ENCODE data around the gene ADARB1.

ADARB1 gene

DNA sequence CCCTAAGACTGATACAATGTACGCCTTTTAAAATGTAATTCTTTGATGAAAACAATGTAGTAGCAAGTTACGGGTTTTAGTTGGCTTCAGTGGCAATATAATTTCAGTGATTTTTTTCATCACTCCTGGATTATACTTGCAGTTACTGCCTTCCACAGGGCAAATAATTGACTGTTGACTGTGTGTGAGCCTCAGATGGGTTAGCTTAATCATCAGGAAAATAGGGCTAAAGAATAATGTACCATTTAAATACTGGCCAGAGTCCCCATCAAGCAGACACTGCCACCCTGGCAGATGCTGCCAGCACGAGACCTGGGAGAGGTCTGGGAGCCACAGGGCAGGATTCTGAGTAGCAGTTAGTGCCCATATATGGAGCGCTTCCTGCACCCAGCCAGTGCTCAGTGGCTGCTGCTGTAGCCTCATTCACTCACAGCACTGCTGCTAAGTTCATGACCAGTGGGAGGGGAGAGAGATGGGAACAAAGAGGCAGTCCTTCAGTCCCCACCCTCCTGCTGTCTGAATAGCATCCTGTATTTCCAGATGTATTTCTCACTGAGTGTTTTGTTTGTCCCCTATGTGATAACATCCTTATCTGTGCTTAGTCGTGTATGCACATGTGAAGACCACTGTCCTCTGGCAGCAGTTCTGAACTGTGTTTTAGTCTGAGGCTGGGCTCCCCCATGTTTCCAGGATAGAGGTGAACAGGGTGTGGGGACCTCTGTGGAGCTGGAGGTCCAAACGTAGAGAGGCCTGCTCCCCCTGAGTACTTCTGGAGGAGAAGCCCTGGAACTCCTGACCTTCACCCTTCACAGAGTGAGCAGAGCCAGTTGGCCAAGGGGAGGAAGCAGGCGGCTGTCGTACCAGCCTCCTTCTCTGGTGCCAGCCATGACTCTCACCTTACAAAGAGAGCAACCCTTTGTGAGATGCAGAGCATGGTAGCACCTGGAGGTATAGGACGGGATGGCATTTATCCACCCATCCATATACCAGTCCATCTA lies 80.4 kb downstream of the ADARB1 start:
- peak; percentile 13 for DNase-seq

DNA sequence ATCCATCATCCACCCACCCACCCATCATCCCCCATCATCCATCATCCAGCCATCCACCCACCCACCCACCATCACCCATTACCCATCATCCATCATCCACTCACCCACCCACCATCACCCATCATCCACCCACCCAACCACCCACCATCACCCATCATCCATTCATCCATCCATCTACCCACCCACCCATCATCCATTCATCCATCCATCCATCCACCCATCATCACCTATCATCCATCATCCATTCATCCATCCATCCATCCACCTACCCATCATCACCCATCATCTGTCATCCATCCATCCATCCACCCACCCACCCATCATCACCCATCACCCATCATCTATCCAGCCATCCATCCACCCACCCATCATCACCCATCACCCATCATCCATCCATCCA lies 81.5 kb downstream of the ADARB1 start:
- DNase-seq, result no peak

DNA sequence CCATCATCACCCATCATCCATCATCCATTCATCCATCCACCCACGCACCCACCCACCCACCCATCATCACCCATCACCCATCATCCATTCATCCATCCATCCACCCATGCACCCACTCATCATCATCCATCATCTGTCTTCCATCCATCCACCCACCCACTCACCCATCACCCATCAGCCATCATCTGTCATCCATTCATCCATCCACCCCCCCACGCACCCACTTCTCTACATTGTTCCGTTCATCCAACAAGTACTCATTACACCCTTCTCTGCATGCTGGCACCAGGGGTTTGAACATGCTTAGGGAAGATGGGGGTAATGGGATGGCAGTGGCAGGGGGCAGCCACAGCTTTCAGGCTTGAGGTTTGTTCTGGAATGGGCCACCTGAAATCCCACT lies 82.1 kb downstream of the ADARB1 start:
- no peak for DNase-seq

DNA sequence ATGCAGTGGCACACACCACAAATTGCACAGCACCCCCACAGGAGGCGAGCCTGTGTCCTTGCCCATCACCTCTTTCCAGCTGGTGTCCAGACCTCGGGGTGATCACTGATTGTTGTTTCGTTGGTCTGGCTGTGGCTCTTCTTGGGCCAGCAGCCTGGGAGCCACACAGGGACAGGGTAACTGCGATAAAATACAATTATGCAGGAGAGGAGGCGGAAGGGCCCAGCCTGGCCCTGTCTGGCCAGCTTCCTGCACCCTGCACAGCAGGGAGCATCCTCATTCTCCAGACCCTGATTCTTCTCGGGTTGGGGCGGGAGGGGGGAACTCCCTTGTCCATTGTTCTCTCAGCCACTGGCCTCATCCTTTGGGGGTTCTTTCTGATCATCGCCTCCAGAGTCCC lies 83.6 kb downstream of the ADARB1 start:
- DNase-seq, result no peak

DNA sequence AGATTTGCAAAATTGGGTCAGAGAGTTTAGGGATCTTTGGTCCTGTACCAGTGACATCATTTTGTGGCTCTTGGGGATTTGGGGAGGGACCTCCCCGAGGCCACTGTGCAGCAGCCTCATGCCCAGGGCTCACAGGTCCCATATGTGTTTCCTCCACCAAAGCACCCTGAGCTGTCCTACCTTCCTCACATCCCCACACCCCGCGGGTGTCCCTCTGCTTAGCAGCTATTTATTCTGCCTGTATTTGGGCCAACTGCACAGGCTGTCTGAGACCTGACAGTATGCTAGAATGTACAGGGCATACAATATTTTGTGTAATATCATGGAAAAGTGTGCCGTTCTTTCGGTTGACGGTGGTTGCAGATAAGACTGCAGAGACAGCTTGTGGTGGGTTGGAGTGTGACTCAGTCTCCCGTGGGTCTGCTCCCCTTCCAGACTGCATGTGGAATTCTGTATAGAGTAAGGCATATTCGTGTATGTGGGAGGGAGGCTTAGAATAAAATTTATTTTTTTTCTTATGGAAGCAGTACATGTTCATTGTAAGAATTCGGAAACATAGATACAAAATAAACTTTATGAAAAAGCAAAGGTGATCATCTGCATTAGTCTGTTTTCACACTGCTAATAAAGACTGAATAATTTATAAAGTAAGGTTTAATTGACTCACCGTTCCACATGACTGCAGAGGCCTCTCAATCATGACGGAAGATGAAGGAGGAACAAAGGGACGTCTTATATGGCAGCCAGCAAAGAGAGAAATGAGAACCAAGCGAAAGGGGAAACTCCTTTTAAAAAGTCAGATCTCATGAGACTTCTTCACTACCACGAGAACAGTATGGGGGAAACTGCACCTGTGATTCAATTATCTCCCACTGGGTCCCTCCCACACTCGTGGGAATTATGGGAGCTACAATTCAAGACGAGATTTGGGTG lies 84.4 kb downstream of the ADARB1 start:
- no peak for DNase-seq

DNA sequence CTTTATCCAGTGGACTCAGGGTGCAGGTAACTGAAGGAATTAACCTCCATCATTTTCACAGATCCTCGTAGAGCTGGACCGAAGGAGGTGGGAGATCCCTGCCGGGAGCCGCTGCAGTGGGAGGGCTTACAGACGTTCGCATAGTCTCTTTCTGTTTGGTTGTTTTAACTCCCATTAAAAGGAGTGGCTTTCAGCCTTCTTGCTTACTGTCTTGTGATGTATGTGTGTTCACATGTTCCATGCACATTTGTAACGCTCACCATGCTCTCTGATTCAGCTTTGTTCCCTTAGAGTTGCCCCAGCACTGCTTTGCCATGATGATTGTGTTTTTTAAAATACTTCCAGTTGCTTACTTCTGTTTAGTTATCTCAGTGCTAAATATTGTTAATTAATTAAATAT lies 85.8 kb downstream of the ADARB1 start:
- no peak for DNase-seq

DNA sequence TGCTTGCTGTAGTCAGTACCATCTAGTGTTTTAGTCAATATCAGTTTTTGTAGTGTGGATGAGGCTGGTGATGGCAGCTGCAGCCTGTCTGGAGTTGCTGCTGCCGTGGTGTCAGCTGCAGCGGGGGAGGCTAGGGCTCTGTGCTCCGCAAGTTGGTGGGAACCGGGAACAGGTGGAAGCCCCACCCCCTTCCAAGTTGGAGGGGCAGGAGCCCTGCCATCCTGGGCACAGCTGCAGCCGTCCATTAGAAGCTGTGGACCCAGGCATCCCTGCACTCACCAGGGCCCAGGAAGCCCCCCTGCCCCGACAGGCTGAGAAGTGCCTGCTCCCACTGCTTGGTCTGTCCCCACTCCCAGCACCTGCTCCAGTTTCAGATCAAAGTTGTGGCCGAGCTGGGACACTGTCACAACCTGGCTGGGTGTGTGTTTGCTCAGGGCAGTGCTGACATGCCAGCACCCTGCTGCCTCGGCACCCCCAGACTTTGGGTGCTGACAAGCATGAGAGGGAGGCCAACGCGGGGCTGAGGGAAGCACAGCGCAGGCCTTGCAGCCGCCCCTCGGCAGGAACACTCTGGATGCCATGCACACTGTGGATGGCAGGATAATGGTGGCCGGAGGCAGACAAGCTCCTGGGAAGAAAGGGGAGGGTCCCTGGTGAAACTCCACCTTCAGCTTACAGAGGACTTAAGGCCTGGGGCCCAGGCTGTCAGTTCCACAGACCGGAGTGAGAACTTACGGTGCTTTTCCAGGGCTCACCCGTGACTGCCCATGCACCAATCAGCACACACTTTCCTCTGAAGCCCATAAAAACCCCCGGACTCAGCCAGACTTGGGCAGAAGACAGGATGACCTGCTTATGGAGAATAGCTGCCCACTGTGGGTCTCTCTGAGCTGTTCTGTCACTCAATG lies 86.9 kb downstream of the ADARB1 start:
- no peak for DNase-seq

DNA sequence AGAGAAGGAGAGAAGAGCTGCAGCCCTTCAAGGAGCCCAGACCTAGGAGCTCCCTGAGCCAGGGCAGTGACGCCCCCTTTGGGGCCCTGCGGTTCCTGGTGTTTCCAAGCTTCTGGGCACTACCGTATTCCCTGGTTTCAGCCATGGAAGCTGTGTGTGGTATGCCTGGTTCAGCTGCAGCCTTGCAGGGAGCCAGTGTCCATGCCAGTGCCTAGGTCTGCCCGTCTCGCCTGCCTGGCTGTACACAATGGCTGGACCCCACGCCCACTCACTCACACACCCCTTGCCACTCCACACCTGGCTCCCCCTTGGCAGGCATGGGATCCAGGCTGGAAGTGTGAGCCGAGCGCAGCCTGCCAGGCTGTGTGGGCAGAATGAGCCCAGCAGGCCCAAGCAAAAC lies 87.7 kb downstream of the ADARB1 start:
- no peak for DNase-seq

DNA sequence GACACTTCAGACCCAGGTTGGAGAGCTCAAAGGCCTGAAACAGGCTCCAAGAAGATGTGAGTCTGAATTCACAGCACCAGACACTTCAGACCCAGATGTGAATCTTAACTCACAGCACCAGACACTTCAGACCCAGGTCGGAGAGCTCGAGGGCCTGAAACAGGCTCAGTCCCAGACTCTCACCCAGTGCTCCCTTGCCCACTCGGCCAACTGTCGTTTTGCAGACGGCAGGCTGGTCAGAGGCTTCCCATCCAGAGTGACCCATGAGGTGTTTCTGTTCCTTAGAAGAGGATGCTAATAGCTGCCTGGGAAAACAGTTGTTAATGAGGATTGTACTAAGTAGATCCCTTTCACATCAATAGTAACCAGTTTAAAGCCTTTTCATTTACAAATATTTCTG lies 88.4 kb downstream of the ADARB1 start:
- no peak for DNase-seq

DNA sequence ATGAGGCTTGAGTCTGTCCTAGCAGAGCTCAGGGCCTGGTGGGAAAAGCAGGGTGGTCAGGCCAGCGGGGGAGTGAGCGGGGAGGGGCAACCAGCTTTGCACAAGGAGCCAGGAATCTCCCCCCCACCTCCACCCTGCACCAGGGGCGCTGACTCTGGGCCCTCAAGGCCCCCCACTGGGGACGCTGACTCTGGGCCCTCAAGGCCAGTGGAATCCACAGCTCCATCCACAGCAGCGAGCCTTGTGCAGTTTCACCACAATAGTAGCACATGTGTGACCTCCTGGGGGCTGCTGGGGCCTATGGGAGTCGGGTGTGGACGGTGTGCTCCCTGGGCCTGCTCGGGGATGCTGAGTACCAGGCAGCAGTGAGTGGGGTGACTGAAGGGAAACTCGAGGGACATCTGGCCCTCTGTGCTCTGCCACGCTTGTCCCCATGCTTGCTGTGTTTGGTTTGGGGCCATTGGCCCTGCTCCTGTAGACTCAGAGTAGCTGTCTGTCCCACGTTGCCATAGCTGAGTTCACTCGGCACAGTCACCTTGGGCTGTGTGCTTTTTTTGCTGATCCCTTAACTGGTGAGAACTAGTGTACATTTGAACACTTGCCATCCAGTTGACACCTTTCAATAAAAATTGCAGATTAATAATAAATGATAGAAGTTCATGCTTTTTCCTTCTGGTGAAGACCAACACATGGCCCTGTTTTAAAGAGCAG lies 89.2 kb downstream of the ADARB1 start:
- no peak for DNase-seq

DNA sequence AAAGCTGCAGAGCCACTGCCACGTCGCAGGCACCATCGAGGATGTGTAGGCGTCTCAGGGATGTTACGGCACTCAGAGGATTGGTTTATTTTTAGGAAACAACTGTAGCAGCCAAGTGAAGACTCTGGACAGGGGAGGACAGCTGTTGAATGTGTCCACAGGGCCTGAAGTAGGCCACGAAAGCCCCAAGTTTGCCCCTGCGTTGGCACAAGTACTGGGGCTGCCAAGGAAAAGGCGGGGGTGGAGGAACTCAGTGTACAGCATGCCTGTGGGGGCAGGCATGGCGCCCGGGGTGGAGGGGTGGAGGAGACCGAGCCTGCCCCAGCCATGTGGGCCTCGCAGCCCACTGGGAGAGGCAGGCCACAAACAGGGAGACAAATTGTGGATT lies 89.7 kb downstream of the ADARB1 start:
- DNase-seq, result no peak

DNA sequence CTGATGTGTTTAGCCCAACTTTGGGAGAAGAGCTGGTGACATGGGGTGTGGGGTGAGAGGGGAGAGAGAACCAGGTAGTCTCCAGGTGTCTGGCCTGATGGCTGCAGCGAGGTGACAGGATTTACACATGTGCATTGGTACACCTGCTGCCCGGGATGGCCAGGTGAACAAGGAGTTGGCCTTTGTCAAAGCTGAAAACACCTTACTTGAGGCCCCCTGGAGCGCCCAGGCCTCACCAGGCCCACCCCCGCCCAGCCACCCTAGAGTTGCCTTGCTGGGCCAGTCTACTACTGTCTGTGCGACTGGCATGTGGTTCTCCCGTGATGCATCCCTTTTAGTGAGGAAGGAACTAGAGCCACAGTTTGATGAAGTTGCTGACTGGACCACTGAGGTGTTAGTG lies 90.5 kb downstream of the ADARB1 start:
- no peak for DNase-seq

DNA sequence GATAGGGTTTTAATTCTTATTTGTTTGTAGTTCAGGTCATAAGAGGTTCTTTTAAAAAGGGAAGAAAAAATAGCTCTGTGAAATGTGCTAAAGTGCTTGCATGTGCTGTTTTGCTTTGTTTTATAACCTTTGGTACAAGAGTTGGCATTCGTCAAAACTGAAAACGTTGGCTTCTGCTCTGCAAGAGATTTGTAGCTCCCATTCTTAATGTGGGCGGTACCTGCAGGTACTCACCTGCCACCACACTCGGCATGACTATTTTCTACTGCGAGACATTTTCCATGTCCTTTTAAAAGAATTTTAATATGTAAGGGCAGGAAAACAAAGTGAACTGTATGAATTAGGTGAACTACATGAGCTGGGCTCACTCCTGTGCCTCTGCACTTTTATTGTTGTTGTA lies 92.6 kb downstream of the ADARB1 start:
- DNase-seq, result no peak

DNA sequence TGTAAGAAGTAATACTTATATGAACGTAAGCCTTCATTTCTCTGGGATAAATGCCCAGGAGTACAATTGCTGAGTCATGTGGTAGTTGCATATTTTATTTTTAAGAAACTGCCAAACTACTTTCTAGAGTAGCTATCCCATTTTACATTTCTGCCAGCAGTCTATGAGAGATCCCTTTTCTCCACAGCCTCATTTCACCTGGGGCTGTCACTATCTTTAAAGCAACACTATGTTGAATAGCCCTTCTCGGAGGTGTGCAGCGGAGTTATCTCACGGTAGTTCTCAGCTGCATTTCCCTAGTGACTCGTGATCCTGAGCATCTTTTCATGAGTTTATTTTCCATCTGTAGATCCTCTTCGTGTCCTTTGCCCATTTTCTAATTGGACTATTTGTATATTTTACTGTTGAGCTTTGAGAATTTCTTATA lies 93.4 kb downstream of the ADARB1 start:
- no peak for DNase-seq

DNA sequence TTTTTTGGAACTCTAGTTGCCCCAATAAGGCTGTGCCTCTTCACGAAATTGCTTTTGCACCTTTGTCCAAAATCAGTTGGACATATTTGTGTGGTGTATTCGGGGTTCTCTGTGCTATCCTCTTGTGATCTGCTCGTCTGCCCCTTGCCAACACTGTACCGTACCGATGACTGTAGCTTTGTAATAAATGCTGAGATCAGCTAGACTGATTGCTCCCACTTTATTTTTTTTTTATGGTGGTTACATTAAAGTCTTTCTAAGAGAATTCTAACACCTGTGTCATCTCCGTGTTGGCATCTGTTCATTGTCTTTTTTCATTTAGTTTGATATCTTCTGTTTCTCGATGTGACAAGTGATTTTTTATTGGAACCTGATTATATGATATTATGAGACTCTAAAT lies 94.1 kb downstream of the ADARB1 start:
- no peak for DNase-seq

DNA sequence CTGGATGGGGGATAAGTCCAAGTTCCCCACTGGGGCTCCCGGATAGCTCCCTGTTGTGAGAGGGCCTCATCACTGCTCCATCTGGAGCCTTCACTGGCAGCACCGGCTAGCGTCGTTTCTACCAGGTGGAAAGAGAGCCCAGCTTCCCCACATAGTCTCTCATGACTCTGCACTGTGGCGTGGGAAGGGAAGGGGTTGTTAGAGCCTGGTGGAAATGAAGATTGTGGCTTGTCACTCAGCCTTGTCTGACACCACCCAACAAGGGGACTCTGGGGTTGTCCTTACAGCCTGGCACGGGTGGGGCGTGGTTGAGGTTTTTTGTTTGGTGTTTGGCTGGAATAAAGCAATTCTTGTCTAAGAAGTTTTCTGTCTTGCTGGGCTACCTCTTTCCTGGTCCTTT lies 94.6 kb downstream of the ADARB1 start:
- no peak for DNase-seq

DNA sequence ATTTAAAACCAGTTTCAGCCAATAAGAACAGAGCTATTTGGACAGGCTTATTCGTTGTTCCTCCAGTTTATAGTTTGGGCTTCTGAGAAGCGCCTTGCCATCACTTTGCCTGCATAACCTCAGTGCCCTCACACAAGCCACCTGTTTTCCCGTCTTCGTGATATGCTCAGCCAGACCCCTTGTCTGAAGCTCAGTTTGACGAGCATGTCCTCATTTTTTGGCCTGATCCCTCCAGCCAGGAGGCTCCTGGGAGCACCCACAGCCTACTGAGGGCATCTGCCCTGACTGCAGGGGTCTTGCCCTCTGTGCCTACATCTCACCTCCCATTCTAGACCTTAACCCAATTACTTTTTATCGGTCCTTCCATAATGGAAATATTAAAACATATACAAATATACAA lies 95.3 kb downstream of the ADARB1 start:
- no peak for DNase-seq

DNA sequence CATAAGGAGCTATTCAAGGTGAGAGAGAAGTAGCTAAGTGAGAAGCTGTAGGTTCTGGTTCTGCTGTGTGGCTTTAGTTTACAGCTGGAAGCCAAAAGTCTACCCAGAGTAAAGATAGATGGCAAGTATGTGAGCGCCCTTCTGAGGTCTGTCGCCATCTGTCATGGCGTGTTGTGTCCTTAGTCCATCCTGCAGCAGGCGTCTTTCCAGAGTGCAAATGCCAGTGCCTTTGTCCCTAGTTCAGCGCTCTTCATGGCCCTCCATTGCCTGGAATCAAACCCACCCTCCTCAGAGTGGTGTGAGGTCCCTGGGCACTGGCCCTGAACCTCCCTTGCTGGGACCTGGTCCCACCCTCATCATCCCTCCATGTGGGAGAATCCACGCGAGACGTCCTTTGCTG lies 96.6 kb downstream of the ADARB1 start:
- DNase-seq, result no peak

DNA sequence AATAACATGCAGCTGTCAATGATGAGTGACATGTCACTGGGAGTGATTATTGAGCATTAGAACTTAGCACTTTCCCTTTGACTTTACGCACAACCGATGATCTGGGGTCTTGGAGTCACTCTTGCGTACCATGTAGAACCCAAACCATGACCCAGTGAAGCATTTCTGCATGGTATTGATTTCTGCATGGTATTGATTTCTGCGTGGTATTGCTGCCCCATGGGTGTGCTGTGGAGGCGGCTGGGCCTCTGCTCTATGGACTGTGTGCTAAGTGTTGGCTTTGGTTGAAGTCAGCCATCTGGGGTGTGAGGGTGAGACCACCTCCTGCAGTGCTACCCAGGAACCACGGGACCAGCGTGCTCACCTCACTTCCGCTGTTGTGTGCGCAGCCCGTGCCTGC lies 98.0 kb downstream of the ADARB1 start:
- DNase-seq, result no peak

DNA sequence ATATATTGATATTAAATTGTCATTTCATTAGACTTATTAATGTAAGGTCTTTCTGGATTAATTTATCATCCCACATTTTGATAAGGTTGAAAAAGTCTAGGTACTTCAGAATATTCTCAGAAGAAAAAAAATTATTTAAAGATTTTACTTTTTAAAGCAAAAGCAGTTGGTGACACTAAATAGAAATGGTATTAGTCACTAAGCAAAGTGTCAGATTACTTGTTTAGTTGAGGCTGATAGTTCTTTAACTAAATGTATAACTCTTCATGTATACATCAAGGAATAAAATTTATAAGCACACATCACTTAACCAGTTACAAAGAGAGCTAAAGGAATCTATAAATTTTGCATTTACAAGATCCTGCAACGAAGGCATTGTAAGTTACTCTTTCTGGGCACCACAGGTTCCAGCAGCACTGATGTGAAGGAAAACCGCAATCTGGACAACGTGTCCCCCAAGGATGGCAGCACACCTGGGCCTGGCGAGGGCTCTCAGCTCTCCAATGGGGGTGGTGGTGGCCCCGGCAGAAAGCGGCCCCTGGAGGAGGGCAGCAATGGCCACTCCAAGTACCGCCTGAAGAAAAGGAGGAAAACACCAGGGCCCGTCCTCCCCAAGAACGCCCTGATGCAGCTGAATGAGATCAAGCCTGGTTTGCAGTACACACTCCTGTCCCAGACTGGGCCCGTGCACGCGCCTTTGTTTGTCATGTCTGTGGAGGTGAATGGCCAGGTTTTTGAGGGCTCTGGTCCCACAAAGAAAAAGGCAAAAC lies 101.1 kb downstream of the ADARB1 start:
- no peak for DNase-seq

DNA sequence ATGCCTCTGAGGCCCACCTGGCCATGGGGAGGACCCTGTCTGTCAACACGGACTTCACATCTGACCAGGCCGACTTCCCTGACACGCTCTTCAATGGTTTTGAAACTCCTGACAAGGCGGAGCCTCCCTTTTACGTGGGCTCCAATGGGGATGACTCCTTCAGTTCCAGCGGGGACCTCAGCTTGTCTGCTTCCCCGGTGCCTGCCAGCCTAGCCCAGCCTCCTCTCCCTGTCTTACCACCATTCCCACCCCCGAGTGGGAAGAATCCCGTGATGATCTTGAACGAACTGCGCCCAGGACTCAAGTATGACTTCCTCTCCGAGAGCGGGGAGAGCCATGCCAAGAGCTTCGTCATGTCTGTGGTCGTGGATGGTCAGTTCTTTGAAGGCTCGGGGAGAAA lies 101.8 kb downstream of the ADARB1 start:
- no peak for DNase-seq
